Endothelial cell of umbilical vein (primary cell): ENCODE results near the gene FAM124B. TPM values are rescaled to one million over a fixed set of nuclear protein-coding genes. Genes with fewer than 3 reads are reported as not detected.

Source experiments
- BruUV-seq: library from RNA; stranded (reverse); fragments of 400-500 nt; replicated peaks from 2 replicates; lab custom pipeline; 2021; lab: Mats Ljungman, UMichigan
- CTCF ChIA-PET: fragments of 300-600, 350-600 bp; sonication (Branson Sonifier 250); formaldehyde crosslinking; loops from one replicate; lab custom pipeline; 2021; ENCODE audit warnings: antibody characterized with exemption, inconsistent platforms; lab: Charles Lee
- POLR2A ChIA-PET: fragments of 300-600, 350-600 bp; sonication (Branson Sonifier 250); formaldehyde crosslinking; loops from one replicate; lab custom pipeline; 2021; ENCODE audit warnings: antibody characterized with exemption, inconsistent platforms; lab: Charles Lee
- DNase-seq: peaks from one replicate; pipeline ENCODE4 v3.0.0-alpha.2; 2011; ENCODE audit warnings: low read depth, low spot score
- FAIRE-seq: peaks from 2 replicates; lab custom pipeline; 2011; peaks lifted over from hg19 to GRCh38; lab: Jason Lieb, UNC
- H2AFZ ChIP-seq: 2 replicates; pipeline ENCODE4 v1.6.0; 2012; ENCODE audit warnings: low read depth, low read length, control low read depth, inconsistent platforms
- H3K27ac ChIP-seq: 2 replicates; pipeline ENCODE4 v1.5.1; 2011; ENCODE audit warnings: low read depth, mild to moderate bottlenecking, control low read depth, low read length, moderate library complexity; ENCODE audit not compliant: insufficient read depth
- H3K27me3 ChIP-seq, 2 experiments: 2 replicates each; pipeline versions ENCODE4 v1.6.0 to v1.6.1; 2011; ENCODE audit warnings: low read length in 2 of 2, mixed read lengths in 1 of 2; ENCODE audit not compliant: control insufficient read depth in 2 of 2, insufficient read depth in 2 of 2
- H3K36me3 ChIP-seq, 2 experiments: 2 replicates in 1 of 2; 3 replicates in 1 of 2; pipeline ENCODE4 v1.5.1; 2011; ENCODE audit warnings: low read length in 2 of 2, mild to moderate bottlenecking in 1 of 2, moderate library complexity in 1 of 2; ENCODE audit not compliant: control insufficient read depth in 2 of 2, insufficient read depth in 2 of 2; ENCODE audit errors: extremely low read depth in 1 of 2
- H3K4me1 ChIP-seq: 3 replicates; pipeline ENCODE4 v1.5.1; 2011; ENCODE audit warnings: mild to moderate bottlenecking, low read length; ENCODE audit not compliant: control insufficient read depth, insufficient read depth; ENCODE audit errors: extremely low read depth
- H3K4me2 ChIP-seq: 2 replicates; pipeline ENCODE4 v1.6.1; 2011; ENCODE audit warnings: low read length, control low read depth, mixed read lengths; ENCODE audit not compliant: insufficient read depth
- H3K4me3 ChIP-seq, 3 experiments: fragments of 200-600 bp in 1 of 3; sonication (generic), shearing (Covaris generic) in 1 of 3; replicated peaks in 1 of 3; 2 replicates each; pipeline ENCODE4 v1.5.1; 2011 to 2016; ENCODE audit warnings: control low read depth in 3 of 3, low read length in 3 of 3, mild to moderate bottlenecking in 2 of 3, inconsistent platforms in 1 of 3, low read depth in 1 of 3, moderate library complexity in 1 of 3; ENCODE audit not compliant: insufficient read depth in 1 of 3
- H3K79me2 ChIP-seq: 2 replicates; pipeline ENCODE4 v1.6.0; 2012; ENCODE audit warnings: low read length, inconsistent platforms; ENCODE audit not compliant: control insufficient read depth, insufficient read depth
- H3K9ac ChIP-seq: replicated peaks from 2 replicates; pipeline ENCODE3; 2011; ENCODE audit warnings: low read length, control low read depth; ENCODE audit not compliant: insufficient read depth; ENCODE audit errors: extremely low read depth
- H3K9me1 ChIP-seq: replicated peaks from 3 replicates; pipeline ENCODE4 v1.6.0; 2011; ENCODE audit warnings: mild to moderate bottlenecking, low read length; ENCODE audit not compliant: control insufficient read depth, insufficient read depth; ENCODE audit errors: extremely low read depth
- H3K9me3 ChIP-seq: replicated peaks from 2 replicates; pipeline ENCODE4 v1.5.1; 2012; ENCODE audit warnings: low read length, inconsistent platforms; ENCODE audit not compliant: control insufficient read depth, insufficient read depth
- H4K20me1 ChIP-seq: replicated peaks from 2 replicates; pipeline ENCODE3; 2011; ENCODE audit warnings: mild to moderate bottlenecking, low read length; ENCODE audit not compliant: control insufficient read depth, insufficient read depth; ENCODE audit errors: extremely low read depth
- EZH2 ChIP-seq: IDR thresholded peaks from 2 replicates; pipeline ENCODE4 v1.6.1; 2012; ENCODE audit warnings: borderline replicate concordance, low read depth, mild to moderate bottlenecking, moderate library complexity, low read length, inconsistent platforms; ENCODE audit not compliant: severe bottlenecking
- FOS ChIP-seq: IDR thresholded peaks from 2 replicates; pipeline ENCODE4 v1.6.1; 2011; ENCODE audit warnings: mild to moderate bottlenecking, low read length, moderate library complexity, borderline replicate concordance; ENCODE audit not compliant: insufficient read depth
- JUN ChIP-seq: IDR thresholded peaks from 2 replicates; pipeline ENCODE4 v1.6.1; 2011; ENCODE audit warnings: borderline replicate concordance, low read depth; ENCODE audit not compliant: insufficient read length, insufficient read depth
- MYC ChIP-seq: IDR thresholded peaks from one replicate; pipeline ENCODE4 v1.6.1; 2011; ENCODE audit warnings: mild to moderate bottlenecking, low read depth, low read length
- POLR2A ChIP-seq: IDR thresholded peaks from 2 replicates; pipeline ENCODE4 v1.6.1; 2012; ENCODE audit warnings: low read depth, mild to moderate bottlenecking, control low read depth, low read length
- dilution Hi-C: fragments of 300-500 bp; cut with MboI; formaldehyde crosslinking; loops from one replicate; pipeline ENCODE4 v1.15.0; 2019; ENCODE audit warnings: low sequenced_read_pairs; ENCODE audit not compliant: extremely low pct_ligation_motif_present
- intact Hi-C: fragments of 100-400 bp; cut with micrococcal nuclease; formaldehyde crosslinking; loops from one replicate; pipeline ENCODE4 v1.10.0; 2022
- polyA plus RNA-seq, 4 experiments: library from polyadenylated mRNA; depleted of rRNA in 3 of 4; stranded (reverse) in 3 of 4; unstranded in 1 of 4; fragments of >200 nt; gene quantifications; 2 replicates each; pipeline versions ENCODE4 v1.2.1 to v1.2.3, GENCODE V29; 2011 to 2012; ENCODE audit warnings: missing spikeins in 1 of 4
- total RNA-seq: library from RNA; stranded (reverse); gene quantifications from 2 replicates; pipeline ENCODE4 v1.2.3, GENCODE V29; 2021
- TF ChIP-seq, protein P1 (sequence below), 2 donors: IDR thresholded peaks; 1 replicate in 1 of 2; 2 replicates in 1 of 2; pipeline ENCODE4 v1.5.1; 2011; ENCODE audit warnings: low read length in 2 of 2, mild to moderate bottlenecking in 2 of 2, moderate library complexity in 2 of 2, control low read depth in 1 of 2, inconsistent platforms in 1 of 2, low read depth in 1 of 2; ENCODE audit not compliant: insufficient read depth in 1 of 2; ENCODE audit errors: extremely low read depth in 1 of 2

The FAM124B gene
- total and polyA plus RNA-seq, 2 donors (not counting 3 experiments of a cell fraction or from before 2014, with no cell fraction given), result 82.0 to 119 TPM

DNA sequence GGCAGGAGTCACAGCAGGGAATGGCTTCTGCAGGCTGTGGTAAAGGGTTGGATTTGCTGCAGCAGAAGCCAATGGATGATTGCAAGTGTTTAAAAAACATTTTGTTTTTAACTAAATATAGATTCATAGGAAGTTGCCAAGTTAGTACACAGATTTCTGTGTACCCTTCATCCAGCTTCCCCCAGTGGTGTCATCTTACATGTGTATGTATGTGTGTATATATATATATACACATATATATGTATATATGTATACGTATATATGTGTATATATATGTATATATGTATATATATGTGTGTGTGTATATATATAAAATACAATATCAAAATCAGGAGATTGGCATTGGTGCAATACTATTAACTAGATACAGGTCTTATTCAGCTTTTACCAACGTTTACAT lies 19.2 kb upstream of the FAM124B start:
- FAIRE-seq, result no peak
- Histone ChIP-seq H3K9ac (no peak overlapping the region), H3K36me3 (no peaks in the 10 kb centered on the region), H3K4me2 (no peak overlapping the region), H3K9me3 (no peaks in the 10 kb centered on the region), H3K27me3 (no peaks in the 10 kb centered on the region), H3K4me3 (no peak overlapping the region), H3K4me1 (peaks cover 19% of the 10 kb centered on the region), H4K20me1 (no peaks in the 10 kb centered on the region), H2AFZ (no peak overlapping the region), H3K27ac (no peak overlapping the region), H3K9me1 (no peaks in the 10 kb centered on the region), H3K79me2 (no peaks in the 10 kb centered on the region)
- no peak for TF ChIP-seq FOS
- no peak for TF ChIP-seq JUN
- no peak for TF ChIP-seq EZH2
- no peak for TF ChIP-seq POLR2A
- TF ChIP-seq, protein P1, sequence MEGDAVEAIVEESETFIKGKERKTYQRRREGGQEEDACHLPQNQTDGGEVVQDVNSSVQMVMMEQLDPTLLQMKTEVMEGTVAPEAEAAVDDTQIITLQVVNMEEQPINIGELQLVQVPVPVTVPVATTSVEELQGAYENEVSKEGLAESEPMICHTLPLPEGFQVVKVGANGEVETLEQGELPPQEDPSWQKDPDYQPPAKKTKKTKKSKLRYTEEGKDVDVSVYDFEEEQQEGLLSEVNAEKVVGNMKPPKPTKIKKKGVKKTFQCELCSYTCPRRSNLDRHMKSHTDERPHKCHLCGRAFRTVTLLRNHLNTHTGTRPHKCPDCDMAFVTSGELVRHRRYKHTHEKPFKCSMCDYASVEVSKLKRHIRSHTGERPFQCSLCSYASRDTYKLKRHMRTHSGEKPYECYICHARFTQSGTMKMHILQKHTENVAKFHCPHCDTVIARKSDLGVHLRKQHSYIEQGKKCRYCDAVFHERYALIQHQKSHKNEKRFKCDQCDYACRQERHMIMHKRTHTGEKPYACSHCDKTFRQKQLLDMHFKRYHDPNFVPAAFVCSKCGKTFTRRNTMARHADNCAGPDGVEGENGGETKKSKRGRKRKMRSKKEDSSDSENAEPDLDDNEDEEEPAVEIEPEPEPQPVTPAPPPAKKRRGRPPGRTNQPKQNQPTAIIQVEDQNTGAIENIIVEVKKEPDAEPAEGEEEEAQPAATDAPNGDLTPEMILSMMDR (IDR thresholded peaks at IDR 0.05; ENCODE audit: extremely low read depth in 1 of 2, insufficient read depth in 1 of 2, low read depth in 1 of 2, low read length in 2 of 2), result no peak
- no peak for TF ChIP-seq MYC
- POLR2A ChIA-PET, result no interaction called here
- dilution Hi-C loops (no loop called here), intact Hi-C loops (no loop called here)
- CTCF ChIA-PET, result interaction anchor here (2.4 kb wide), 1 partner anchor 29 kb away, joined by 6 read pairs; no protein-coding TSS in a partner anchor
- DNase-seq, result no peak
- no TSS peak for BruUV-seq
